Type B pancreatic cell (in vitro differentiated cells): ENCODE data around the gene AGBL3. TPM values are rescaled to one million over a fixed set of nuclear protein-coding genes. Genes with fewer than 3 reads are reported as not detected.
"Not testable (repeated sequence)": the region's sequence is repeated elsewhere in the genome, so short reads cannot be mapped to it uniquely, and the experiment has no call there.

ENCODE experiments used
- DNase-seq: peaks from one replicate; pipeline ENCODE4 v3.0.0; 2021; ENCODE audit warnings: mixed read lengths; ENCODE audit not compliant: unreplicated experiment; ENCODE audit errors: extremely low spot score
- H3K27ac Mint-ChIP-seq: 2 replicates; pipeline ENCODE4 v1.8.0; 2021; ENCODE audit warnings: mild to moderate bottlenecking, mixed read lengths
- H3K27me3 Mint-ChIP-seq: 2 replicates; pipeline ENCODE4 v1.8.0; 2021; ENCODE audit warnings: mixed read lengths
- H3K36me3 Mint-ChIP-seq: 2 replicates; pipeline ENCODE4 v1.8.0; 2021; ENCODE audit warnings: mixed read lengths
- H3K4me1 Mint-ChIP-seq: one replicate; pipeline ENCODE4 v1.8.0; 2021; ENCODE audit warnings: mixed read lengths; ENCODE audit not compliant: unreplicated experiment
- H3K4me3 Mint-ChIP-seq: 2 replicates; pipeline ENCODE4 v1.8.0; 2021; ENCODE audit warnings: mild to moderate bottlenecking, mixed read lengths
- H3K9me3 Mint-ChIP-seq: 2 replicates; pipeline ENCODE4 v1.8.0; 2021; ENCODE audit warnings: mixed read lengths
- CTCF ChIP-seq: fragments of 200-600 bp; sonication (generic); conservative IDR thresholded peaks from 2 replicates; pipeline ENCODE4 v1.5.0; 2021; ENCODE audit warnings: antibody characterized with exemption, mild to moderate bottlenecking
- total RNA-seq: library from RNA; stranded (reverse); gene quantifications from 2 replicates; pipeline ENCODE4 v1.2.1, GENCODE V29; 2021; ENCODE audit warnings: low replicate concordance

The AGBL3 gene
- total RNA-seq, 1 donor from 2014 or later: 3.2 TPM

- no peak overlapping the region for H3K4me3 Mint-ChIP-seq
- TF ChIP-seq CTCF: no peak
- H3K27me3 Mint-ChIP-seq: no peaks in the 10 kb centered on the region
- DNase-seq: no peak
- no peaks in the 10 kb centered on the region for H3K9me3 Mint-ChIP-seq
- H3K4me1 Mint-ChIP-seq: no peaks in the 10 kb centered on the region
- no peak overlapping the region for H3K27ac Mint-ChIP-seq
- peaks cover 37% of the 10 kb centered on the region for H3K36me3 Mint-ChIP-seq
These were observed 23.3 kb upstream of the AGBL3 start for GRCh38 chr7:134963036-134963435.

- Mint-ChIP-seq H3K36me3 (peaks cover 32% of the 10 kb centered on the region), H3K27me3 (no peaks in the 10 kb centered on the region), H3K4me1 (no peaks in the 10 kb centered on the region), H3K4me3 (no peak overlapping the region), H3K27ac (no peak overlapping the region), H3K9me3 (no peaks in the 10 kb centered on the region)
- no peak for TF ChIP-seq CTCF
- no peak for DNase-seq
These were observed 19.6 kb upstream of the AGBL3 start for GRCh38 chr7:134966691-134967090.

DNA sequence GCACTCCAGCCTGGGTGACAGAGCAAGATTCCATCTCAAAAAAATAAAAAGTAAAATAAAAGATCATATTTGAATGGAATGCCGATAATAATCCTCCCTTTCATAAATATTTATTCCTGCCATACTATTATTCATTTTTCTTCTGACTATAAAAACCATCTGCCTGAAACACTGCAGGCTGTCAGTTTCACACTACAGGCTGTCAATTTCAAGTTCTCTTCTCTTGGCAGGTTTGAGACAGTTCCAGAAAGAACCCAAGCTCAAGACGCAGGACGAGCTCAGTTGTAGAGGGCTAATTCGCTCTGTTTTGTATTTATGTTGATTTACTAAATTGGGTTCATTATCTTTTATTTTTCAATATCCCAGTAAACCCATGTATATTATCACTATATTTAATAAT is 18.2 kb upstream of the AGBL3 start:
- Mint-ChIP-seq H3K4me1 (no peaks in the 10 kb centered on the region), H3K27ac (no peak overlapping the region), H3K36me3 (peaks cover 29% of the 10 kb centered on the region), H3K4me3 (no peak overlapping the region), H3K9me3 (no peaks in the 10 kb centered on the region), H3K27me3 (no peaks in the 10 kb centered on the region)
- no peak for TF ChIP-seq CTCF
- DNase-seq: no peak

GRCh38 chr7:134981645-134982044 is 4.7 kb upstream of the AGBL3 start:
- H3K9me3 Mint-ChIP-seq: peaks cover 16% of the 10 kb centered on the region
- H3K4me1 Mint-ChIP-seq, H3K27ac Mint-ChIP-seq, H3K36me3 Mint-ChIP-seq, H3K27me3 Mint-ChIP-seq, DNase-seq, H3K4me3 Mint-ChIP-seq: not testable (repeated sequence)

DNA sequence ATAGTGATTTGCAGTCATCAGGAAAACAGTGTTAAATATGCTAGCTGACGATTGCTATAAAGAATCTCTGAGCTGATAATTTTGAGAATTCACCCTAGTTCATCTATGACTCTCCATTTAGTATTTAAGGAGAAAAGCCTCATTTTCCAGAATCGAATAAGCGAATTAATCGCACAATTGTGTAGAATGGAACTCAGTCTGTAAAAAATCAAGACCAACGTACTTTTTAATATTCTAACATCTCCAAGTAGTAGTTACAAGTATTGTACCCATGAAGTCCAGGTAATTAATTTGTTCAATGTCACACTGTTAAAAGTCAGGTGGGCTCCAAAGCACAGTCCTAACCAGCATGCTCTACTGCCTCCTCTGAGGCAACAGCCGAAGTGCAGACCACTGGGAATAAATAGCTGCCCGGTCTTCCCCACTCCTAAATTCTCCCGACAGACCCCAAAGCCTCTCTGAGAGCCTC is 380 bp upstream of the AGBL3 start:
- peaks cover 15% of the 10 kb centered on the region for H3K4me1 Mint-ChIP-seq
- no peak for TF ChIP-seq CTCF
- H3K4me3 Mint-ChIP-seq: peak overlapping the region; percentile 97
- no peaks in the 10 kb centered on the region for H3K27me3 Mint-ChIP-seq
- H3K27ac Mint-ChIP-seq: peak overlapping the region; percentile 95
- no peaks in the 10 kb centered on the region for H3K9me3 Mint-ChIP-seq
- DNase-seq: no peak
- peaks cover 14% of the 10 kb centered on the region for H3K36me3 Mint-ChIP-seq

DNA sequence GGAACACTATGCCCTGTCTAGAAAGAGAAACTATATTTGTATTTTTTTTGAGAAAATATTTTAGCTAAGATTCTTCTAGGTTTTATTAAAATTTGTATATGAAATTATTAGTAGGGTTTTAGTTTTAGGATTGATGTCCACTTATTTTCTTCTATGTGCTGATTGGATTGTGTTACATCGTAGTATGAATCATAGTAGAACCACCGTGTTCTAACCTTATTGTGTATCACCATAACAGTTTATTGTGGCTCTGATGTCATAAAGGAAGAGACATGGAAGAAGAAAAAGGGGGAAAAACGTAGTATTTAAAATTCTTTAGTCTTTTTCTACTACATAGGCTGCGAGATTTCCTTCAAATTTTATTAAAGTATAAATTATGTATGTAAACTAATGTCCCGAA is 1.9 kb downstream of the AGBL3 start:
- no peak for TF ChIP-seq CTCF
- no peak overlapping the region for H3K27ac Mint-ChIP-seq
- H3K4me3 Mint-ChIP-seq: peak overlapping the region; percentile 48
- no peaks in the 10 kb centered on the region for H3K9me3 Mint-ChIP-seq
- H3K27me3 Mint-ChIP-seq: no peaks in the 10 kb centered on the region
- DNase-seq: no peak
- peaks cover 25% of the 10 kb centered on the region for H3K36me3 Mint-ChIP-seq
- H3K4me1 Mint-ChIP-seq: peaks cover 25% of the 10 kb centered on the region
